ENCODE results near the gene VDR.

Gene VDR

DNA sequence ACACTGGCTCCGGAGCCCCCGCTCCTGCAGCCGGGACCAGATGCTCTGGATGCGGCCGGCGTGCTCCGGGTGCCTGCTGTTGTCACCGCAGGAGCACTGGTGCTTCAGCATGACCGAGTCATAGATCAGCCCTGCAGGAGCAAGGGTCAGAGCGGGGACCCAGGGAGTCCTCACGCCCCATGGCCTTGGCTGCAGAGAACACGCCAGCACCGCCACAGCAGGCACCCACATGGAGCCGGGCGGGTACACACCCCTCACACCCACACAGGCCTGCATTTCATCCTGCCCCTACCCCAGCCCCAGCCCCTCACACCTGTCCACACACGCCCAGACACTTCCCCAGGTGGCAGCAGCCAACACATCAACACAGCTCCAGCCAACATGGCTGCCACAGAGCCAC is 112.9 kb downstream of the VDR start:
- H3K4me3 ChIP-seq (ENCODE audit: low read depth, low read length), result no peak overlapping the region
- no peak for TF ChIP-seq CTCF (IDR thresholded peaks at IDR 0.05; ENCODE audit: insufficient read depth, low read depth, low read length, missing control alignments)
- DNase-seq (ENCODE audit: low read depth), result no peak

Measured in GM12865 (cell line).